Prostate gland (tissue), 2 donors: ENCODE results near the gene ESYT2.

Experiments
- POLR2A ChIP-seq: fragments of 450-650 bp; IDR thresholded peaks from one replicate; pipeline ENCODE4 v1.6.1; 2016; ENCODE audit warnings: antibody characterized with exemption, mild to moderate bottlenecking
- TF ChIP-seq, protein P1 (sequence below), 4 experiments: fragments of 200-600 bp in 2 of 4; fragments of 450-650 bp in 2 of 4; sonication (generic) in 2 of 4; IDR thresholded peaks; 1 replicate in 3 of 4; 2 replicates in 1 of 4; pipeline ENCODE4 v1.5.1; 2016 to 2019; ENCODE audit warnings: antibody characterized with exemption in 4 of 4, mild to moderate bottlenecking in 2 of 4, moderate library complexity in 2 of 4

DNA sequence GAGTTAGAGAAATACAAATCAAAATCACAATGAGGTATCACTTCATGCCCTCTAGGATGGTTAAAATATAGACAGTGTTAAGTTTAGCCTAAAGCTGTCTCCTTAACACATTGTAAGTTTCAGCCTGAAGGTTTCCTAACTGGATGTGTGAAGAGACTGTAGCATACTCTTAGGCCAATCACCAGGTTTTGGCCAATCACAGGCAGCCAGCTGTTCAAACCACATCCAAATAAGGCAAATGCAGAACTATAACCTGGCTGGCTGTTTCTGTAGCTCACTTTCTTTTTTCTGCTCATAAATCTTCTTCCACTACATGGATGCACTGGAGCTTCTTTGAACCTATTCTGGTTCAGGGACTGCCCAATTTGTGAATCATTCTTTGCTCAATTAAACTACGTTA lies 19.7 kb downstream of the ESYT2 start:
- TF ChIP-seq, protein P1, sequence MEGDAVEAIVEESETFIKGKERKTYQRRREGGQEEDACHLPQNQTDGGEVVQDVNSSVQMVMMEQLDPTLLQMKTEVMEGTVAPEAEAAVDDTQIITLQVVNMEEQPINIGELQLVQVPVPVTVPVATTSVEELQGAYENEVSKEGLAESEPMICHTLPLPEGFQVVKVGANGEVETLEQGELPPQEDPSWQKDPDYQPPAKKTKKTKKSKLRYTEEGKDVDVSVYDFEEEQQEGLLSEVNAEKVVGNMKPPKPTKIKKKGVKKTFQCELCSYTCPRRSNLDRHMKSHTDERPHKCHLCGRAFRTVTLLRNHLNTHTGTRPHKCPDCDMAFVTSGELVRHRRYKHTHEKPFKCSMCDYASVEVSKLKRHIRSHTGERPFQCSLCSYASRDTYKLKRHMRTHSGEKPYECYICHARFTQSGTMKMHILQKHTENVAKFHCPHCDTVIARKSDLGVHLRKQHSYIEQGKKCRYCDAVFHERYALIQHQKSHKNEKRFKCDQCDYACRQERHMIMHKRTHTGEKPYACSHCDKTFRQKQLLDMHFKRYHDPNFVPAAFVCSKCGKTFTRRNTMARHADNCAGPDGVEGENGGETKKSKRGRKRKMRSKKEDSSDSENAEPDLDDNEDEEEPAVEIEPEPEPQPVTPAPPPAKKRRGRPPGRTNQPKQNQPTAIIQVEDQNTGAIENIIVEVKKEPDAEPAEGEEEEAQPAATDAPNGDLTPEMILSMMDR (IDR thresholded peaks at IDR 0.05): no peak
- no peak for TF ChIP-seq POLR2A
